Activated CD4-positive, alpha-beta T cell treated with anti-CD3 and anti-CD28 coated beads for 24 hours (primary cell): ENCODE data around the gene TESK2.
"Not testable (repeated sequence)": the region's sequence is repeated elsewhere in the genome, so short reads cannot be mapped to it uniquely, and the experiment has no call there.

Experiments
- DNase-seq, 2 donors: peaks; one replicate each; pipeline ENCODE4 v3.0.0-alpha.2; 2020; ENCODE audit warnings: low read depth in 2 of 2

TESK2 gene

GRCh38 chr1:45474194-45474593 is 16.8 kb downstream of the TESK2 start:
- DNase-seq: not testable (repeated sequence)

- no peak for DNase-seq
These were observed 17.7 kb downstream of the TESK2 start for GRCh38 chr1:45473302-45473701.

GRCh38 chr1:45470306-45470798 is 20.6 kb downstream of the TESK2 start:
- DNase-seq: no peak

- not testable (repeated sequence) for DNase-seq
These were observed 23.6 kb downstream of the TESK2 start for GRCh38 chr1:45467353-45467752.

- no peak for DNase-seq
These were observed 25.7 kb downstream of the TESK2 start for GRCh38 chr1:45465277-45465676.

GRCh38 chr1:45458894-45459293 is 32.1 kb downstream of the TESK2 start:
- DNase-seq: no peak

- no peak for DNase-seq
These were observed 34.4 kb downstream of the TESK2 start for GRCh38 chr1:45456531-45456930.

- DNase-seq: no peak
These were observed 35.8 kb downstream of the TESK2 start for GRCh38 chr1:45455162-45455561.

GRCh38 chr1:45454464-45454863 is 36.5 kb downstream of the TESK2 start:
- DNase-seq: no peak

- no peak for DNase-seq
These were observed 38.5 kb downstream of the TESK2 start for GRCh38 chr1:45452503-45452902.

GRCh38 chr1:45448357-45448756 is 42.6 kb downstream of the TESK2 start:
- no peak for DNase-seq

- DNase-seq: no peak
These were observed 43.9 kb downstream of the TESK2 start for GRCh38 chr1:45446950-45447672.

GRCh38 chr1:45446530-45446929 is 44.4 kb downstream of the TESK2 start:
- no peak for DNase-seq

GRCh38 chr1:45444609-45445131 is 46.3 kb downstream of the TESK2 start:
- DNase-seq: no peak

- no peak for DNase-seq
These were observed 47.1 kb downstream of the TESK2 start for GRCh38 chr1:45443580-45444446.

- no peak for DNase-seq
These were observed 48.7 kb downstream of the TESK2 start for GRCh38 chr1:45442272-45442671.

GRCh38 chr1:45437323-45437722 is 53.6 kb downstream of the TESK2 start:
- DNase-seq: no peak

- no peak for DNase-seq
These were observed 60.5 kb downstream of the TESK2 start for GRCh38 chr1:45430490-45430889.

GRCh38 chr1:45429561-45430159 is 61.3 kb downstream of the TESK2 start:
- no peak for DNase-seq

GRCh38 chr1:45423906-45424678 is 66.9 kb downstream of the TESK2 start:
- no peak for DNase-seq

GRCh38 chr1:45421935-45422334 is 69.0 kb downstream of the TESK2 start:
- DNase-seq: no peak
